ENCODE results near the gene NCKAP5. TPM values are rescaled to one million over a fixed set of nuclear protein-coding genes. Genes with fewer than 3 reads are reported as not detected.

Gene NCKAP5
- total and polyA plus RNA-seq, 2 of the 8 experiments (the other 6 are each of a cell fraction or from before 2014, with no cell fraction given) = 0.27 to 0.86 TPM

DNA sequence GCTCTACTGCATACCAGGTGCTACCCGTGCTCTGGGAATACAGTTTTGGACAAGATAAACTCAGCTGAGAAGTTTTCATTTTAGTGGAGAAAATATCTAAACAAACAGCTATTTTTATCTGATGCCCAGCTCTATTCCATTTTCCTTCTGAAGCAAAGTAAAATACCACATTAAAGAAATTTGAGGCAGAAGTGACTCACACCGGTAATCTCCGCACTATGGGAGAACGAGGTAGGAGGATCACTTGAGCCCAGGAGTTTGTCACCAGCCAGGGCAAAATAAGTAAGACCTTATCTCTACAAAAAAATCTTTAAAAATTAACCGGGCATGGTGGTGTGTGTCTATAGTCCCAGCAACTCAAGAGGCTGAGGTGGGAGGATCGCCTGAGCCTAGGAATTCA is 482.1 kb downstream of the NCKAP5 start (continued):
- TF ChIP-seq FOSL1 (IDR thresholded peaks at IDR 0.05; ENCODE audit: insufficient read depth, low read depth, low read length) = no peak
